Karpas-422 (cell line): Measurements from ENCODE around the gene SLC6A6. TPM values are rescaled to one million over a fixed set of nuclear protein-coding genes. Genes with fewer than 3 reads are reported as not detected.

Experiments
- DNase-seq: peaks from one replicate; pipeline ENCODE4 v3.0.0-alpha.2; 2015
- H2AFZ ChIP-seq: fragments of 200-600 bp; sonication (generic); 2 replicates; pipeline ENCODE4 v1.6.1; 2014; ENCODE audit warnings: antibody characterized with exemption, low read length, mixed read lengths
- H3K27ac ChIP-seq: fragments of 200-600 bp; sonication (generic); 2 replicates; pipeline ENCODE4 v1.5.1; 2014; ENCODE audit warnings: mild to moderate bottlenecking, low read length, moderate library complexity
- H3K27me3 ChIP-seq: fragments of 200-600 bp; sonication (generic); 2 replicates; pipeline ENCODE4 v1.6.1; 2014; ENCODE audit warnings: low read length, mixed read lengths
- H3K36me3 ChIP-seq: fragments of 200-600 bp; sonication (generic); 2 replicates; pipeline ENCODE4 v1.6.1; 2014; ENCODE audit warnings: low read length, mixed read lengths; ENCODE audit not compliant: insufficient read depth
- H3K4me1 ChIP-seq: fragments of 200-600 bp; sonication (generic); 2 replicates; pipeline ENCODE4 v1.6.1; 2014; ENCODE audit warnings: mild to moderate bottlenecking, low read length, mixed read lengths
- H3K4me2 ChIP-seq: fragments of 200-600 bp; sonication (generic); 2 replicates; pipeline ENCODE4 v1.6.1; 2014; ENCODE audit warnings: low read length, low read depth, mild to moderate bottlenecking; ENCODE audit not compliant: poor library complexity, severe bottlenecking
- H3K4me3 ChIP-seq: fragments of 200-600 bp; sonication (generic); 2 replicates; pipeline ENCODE4 v1.5.1; 2014; ENCODE audit warnings: mild to moderate bottlenecking, antibody characterized with exemption, low read length, mixed read lengths
- H3K79me2 ChIP-seq: fragments of 200-600 bp; sonication (generic); 2 replicates; pipeline ENCODE4 v1.6.1; 2014; ENCODE audit warnings: mild to moderate bottlenecking, low read length, mixed read lengths
- H3K9ac ChIP-seq: fragments of 200-600 bp; sonication (generic); 2 replicates; pipeline ENCODE4 v1.6.0; 2014; ENCODE audit warnings: low read length
- H3K9me2 ChIP-seq: fragments of 200-600 bp; sonication (generic), shearing (Covaris generic); replicated peaks from 2 replicates; pipeline ENCODE4 v1.6.0; 2014; ENCODE audit warnings: mild to moderate bottlenecking, low read length, moderate library complexity; ENCODE audit not compliant: insufficient read depth
- H3K9me3 ChIP-seq: fragments of 300-700, 200-600 bp; sonication (generic); 2 replicates; pipeline ENCODE4 v1.6.1; 2014; ENCODE audit warnings: low read length, mixed read lengths
- H4K20me1 ChIP-seq: fragments of 200-600 bp; sonication (generic); 2 replicates; pipeline ENCODE4 v1.6.1; 2014; ENCODE audit warnings: mild to moderate bottlenecking, antibody characterized with exemption, low read length, low read depth; ENCODE audit not compliant: insufficient read depth
- total RNA-seq: library from RNA; depleted of rRNA; stranded (reverse); fragments of >200 nt; shearing (Covaris generic); gene quantifications from 2 replicates; pipeline ENCODE4 v1.2.3, GENCODE V29; 2014; ENCODE audit warnings: low replicate concordance

SLC6A6 gene
- total RNA-seq, 1 experiment from 2014 or later, result 30.2 TPM

- Histone ChIP-seq H3K9me2 (no peaks in the 10 kb centered on the region), H2AFZ (no peak overlapping the region)
- DNase-seq, result no peak
Measured at GRCh38 chr3:14492948-14493881, 90.8 kb downstream of the SLC6A6 start.

GRCh38 chr3:14494279-14494972 is 92.0 kb downstream of the SLC6A6 start:
- H3K27ac ChIP-seq, result no peak overlapping the region
- H3K27me3 ChIP-seq, result no peaks in the 10 kb centered on the region
- no peaks in the 10 kb centered on the region for H3K9me2 ChIP-seq
- H3K79me2 ChIP-seq, result no peaks in the 10 kb centered on the region
- no peaks in the 10 kb centered on the region for H3K36me3 ChIP-seq
- no peaks in the 10 kb centered on the region for H3K4me1 ChIP-seq
- no peak overlapping the region for H3K4me3 ChIP-seq
- no peak for DNase-seq
- H4K20me1 ChIP-seq, result 0 out of 2 replicates have a peak, but pooled peaks cover 7% of the 10 kb centered on the region
- no peak overlapping the region for H2AFZ ChIP-seq
- H3K4me2 ChIP-seq, result no peak overlapping the region
- no peak overlapping the region for H3K9ac ChIP-seq
- H3K9me3 ChIP-seq, result no peaks in the 10 kb centered on the region

More at GRCh38 chr3:14492948-14493881, 90.8 kb downstream of the SLC6A6 start:
- H3K4me2 ChIP-seq, result no peak overlapping the region
- no peak overlapping the region for H3K27ac ChIP-seq
- H3K27me3 ChIP-seq, result no peaks in the 10 kb centered on the region
- H3K4me1 ChIP-seq, result no peaks in the 10 kb centered on the region
- H3K9me3 ChIP-seq, result no peaks in the 10 kb centered on the region
- H3K4me3 ChIP-seq, result no peak overlapping the region
- H3K9ac ChIP-seq, result no peak overlapping the region
- H3K79me2 ChIP-seq, result no peaks in the 10 kb centered on the region
- no peaks in the 10 kb centered on the region for H3K36me3 ChIP-seq
- H4K20me1 ChIP-seq, result 0 out of 2 replicates have a peak, but pooled peaks cover 8% of the 10 kb centered on the region

- no peak for DNase-seq
- Histone ChIP-seq H4K20me1 (0 out of 2 replicates have a peak, but pooled peaks cover 5% of the 10 kb centered on the region), H3K9ac (no peak overlapping the region), H3K9me2 (no peaks in the 10 kb centered on the region), H3K79me2 (no peaks in the 10 kb centered on the region), H3K27me3 (no peaks in the 10 kb centered on the region), H2AFZ (no peak overlapping the region), H3K4me1 (no peaks in the 10 kb centered on the region), H3K27ac (no peak overlapping the region), H3K9me3 (no peaks in the 10 kb centered on the region), H3K4me2 (no peak overlapping the region), H3K4me3 (no peak overlapping the region), H3K36me3 (no peaks in the 10 kb centered on the region)
Measured at GRCh38 chr3:14494973-14495300, 92.5 kb downstream of the SLC6A6 start.

GRCh38 chr3:14496351-14496750 is 93.9 kb downstream of the SLC6A6 start:
- H4K20me1 ChIP-seq, result 0 out of 2 replicates have a peak, but pooled peaks cover 5% of the 10 kb centered on the region
- no peak overlapping the region for H2AFZ ChIP-seq
- H3K36me3 ChIP-seq, result no peaks in the 10 kb centered on the region
- H3K9ac ChIP-seq, result no peak overlapping the region
- no peaks in the 10 kb centered on the region for H3K79me2 ChIP-seq
- no peaks in the 10 kb centered on the region for H3K27me3 ChIP-seq
- no peak overlapping the region for H3K27ac ChIP-seq
- H3K4me2 ChIP-seq, result no peak overlapping the region
- H3K4me1 ChIP-seq, result no peaks in the 10 kb centered on the region
- no peaks in the 10 kb centered on the region for H3K9me2 ChIP-seq
- H3K4me3 ChIP-seq, result no peak overlapping the region
- H3K9me3 ChIP-seq, result no peaks in the 10 kb centered on the region
- DNase-seq, result no peak

GRCh38 chr3:14497321-14497720 is 94.9 kb downstream of the SLC6A6 start:
- Histone ChIP-seq H3K4me3 (no peak overlapping the region), H2AFZ (no peak overlapping the region), H3K4me1 (no peaks in the 10 kb centered on the region), H3K27ac (no peak overlapping the region), H3K9me3 (no peaks in the 10 kb centered on the region), H4K20me1 (0 out of 2 replicates have a peak, but pooled peaks cover 5% of the 10 kb centered on the region), H3K27me3 (no peaks in the 10 kb centered on the region), H3K4me2 (no peak overlapping the region), H3K9me2 (no peaks in the 10 kb centered on the region), H3K9ac (no peak overlapping the region), H3K79me2 (no peaks in the 10 kb centered on the region), H3K36me3 (no peaks in the 10 kb centered on the region)
- DNase-seq, result no peak

GRCh38 chr3:14502472-14502871 is 100.1 kb downstream of the SLC6A6 start:
- Histone ChIP-seq H3K4me3 (no peak overlapping the region), H3K27ac (no peak overlapping the region), H3K36me3 (no peaks in the 10 kb centered on the region), H3K4me2 (no peak overlapping the region), H4K20me1 (no peaks in the 10 kb centered on the region), H3K4me1 (peaks cover 6% of the 10 kb centered on the region), H2AFZ (no peak overlapping the region), H3K79me2 (no peaks in the 10 kb centered on the region), H3K9me3 (no peaks in the 10 kb centered on the region), H3K27me3 (no peaks in the 10 kb centered on the region), H3K9ac (no peak overlapping the region), H3K9me2 (no peaks in the 10 kb centered on the region)
- DNase-seq, result no peak

GRCh38 chr3:14503033-14503705 is 100.8 kb downstream of the SLC6A6 start:
- Histone ChIP-seq H3K27ac (no peak overlapping the region), H3K27me3 (no peaks in the 10 kb centered on the region), H3K4me1 (peaks cover 10% of the 10 kb centered on the region)

GRCh38 chr3:14503706-14504065 is 101.3 kb downstream of the SLC6A6 start:
- Histone ChIP-seq H3K9ac (no peak overlapping the region), H3K4me2 (no peak overlapping the region), H3K9me2 (no peaks in the 10 kb centered on the region), H3K79me2 (no peaks in the 10 kb centered on the region), H3K27ac (no peak overlapping the region), H3K4me1 (peaks cover 15% of the 10 kb centered on the region), H3K27me3 (no peaks in the 10 kb centered on the region), H2AFZ (no peak overlapping the region), H3K36me3 (no peaks in the 10 kb centered on the region), H3K4me3 (no peak overlapping the region), H3K9me3 (no peaks in the 10 kb centered on the region), H4K20me1 (no peaks in the 10 kb centered on the region)
- DNase-seq, result no peak

More at GRCh38 chr3:14503033-14503705, 100.8 kb downstream of the SLC6A6 start:
- Histone ChIP-seq H3K9me3 (no peaks in the 10 kb centered on the region), H3K79me2 (no peaks in the 10 kb centered on the region), H2AFZ (no peak overlapping the region), H4K20me1 (no peaks in the 10 kb centered on the region), H3K4me3 (no peak overlapping the region), H3K36me3 (no peaks in the 10 kb centered on the region), H3K4me2 (no peak overlapping the region), H3K9ac (no peak overlapping the region), H3K9me2 (no peaks in the 10 kb centered on the region)
- no peak for DNase-seq
